A673 (cell line): Measurements from ENCODE around the gene OR2G6. TPM values are rescaled to one million over a fixed set of nuclear protein-coding genes. Genes with fewer than 3 reads are reported as not detected.

Experiments used
- total RNA-seq: library from RNA; stranded (reverse); gene quantifications from 2 replicates; pipeline ENCODE4 v1.2.3, GENCODE V29; 2021

Gene OR2G6
- total RNA-seq, 1 experiment from 2014 or later = not detected

Other genes with a start within 250 kb of the OR2G6 start
- gene OR2T33, start 230.1 kb upstream of the OR2G6 start, total RNA-seq = not detected in 2 replicates
- gene OR2T12, start 204.6 kb upstream of the OR2G6 start, total RNA-seq = not detected in 2 replicates
- gene OR2M7, start 183.5 kb upstream of the OR2G6 start, total RNA-seq = not detected in 2 replicates
- gene OR14C36, start 159.3 kb upstream of the OR2G6 start, total RNA-seq = not detected in 2 replicates
- gene OR2T4, start 146.4 kb upstream of the OR2G6 start, total RNA-seq = not detected in 2 replicates
- not detected in 2 replicates for gene OR2T6, start 132.3 kb upstream of the OR2G6 start, total RNA-seq
- not detected in 2 replicates for gene OR2T1, start 105.0 kb upstream of the OR2G6 start, total RNA-seq
- gene OR2T2, start 62.4 kb upstream of the OR2G6 start, total RNA-seq = not detected in 2 replicates
- not detected in 2 replicates for gene OR2T3, start 34.7 kb upstream of the OR2G6 start, total RNA-seq
- not detected in 2 replicates for gene OR2T5, start 19.5 kb upstream of the OR2G6 start, total RNA-seq
- not detected in 2 replicates for gene OR2T29, start 54.7 kb downstream of the OR2G6 start, total RNA-seq
- not detected in 2 replicates for gene OR2T34, start 66.7 kb downstream of the OR2G6 start, total RNA-seq
- gene OR2T10, start 89.6 kb downstream of the OR2G6 start, total RNA-seq = not detected in 2 replicates
- gene OR2T11, start 127.0 kb downstream of the OR2G6 start, total RNA-seq = not detected in 2 replicates
- gene OR2T35, start 137.2 kb downstream of the OR2G6 start, total RNA-seq = not detected in 2 replicates
- gene OR2T27, start 147.5 kb downstream of the OR2G6 start, total RNA-seq = not detected in 2 replicates
- gene OR14I1, start 194.7 kb downstream of the OR2G6 start, total RNA-seq = not detected in 2 replicates
- gene LYPD8, start 247.7 kb downstream of the OR2G6 start, total RNA-seq = not detected in 2 replicates